RKO (cell line): Measurements from ENCODE around the gene ACAD8.

ENCODE experiments used
- DNase-seq: peaks from one replicate; pipeline ENCODE4 v3.0.0-alpha.2; 2016; ENCODE audit warnings: low spot score

Gene ACAD8

DNA sequence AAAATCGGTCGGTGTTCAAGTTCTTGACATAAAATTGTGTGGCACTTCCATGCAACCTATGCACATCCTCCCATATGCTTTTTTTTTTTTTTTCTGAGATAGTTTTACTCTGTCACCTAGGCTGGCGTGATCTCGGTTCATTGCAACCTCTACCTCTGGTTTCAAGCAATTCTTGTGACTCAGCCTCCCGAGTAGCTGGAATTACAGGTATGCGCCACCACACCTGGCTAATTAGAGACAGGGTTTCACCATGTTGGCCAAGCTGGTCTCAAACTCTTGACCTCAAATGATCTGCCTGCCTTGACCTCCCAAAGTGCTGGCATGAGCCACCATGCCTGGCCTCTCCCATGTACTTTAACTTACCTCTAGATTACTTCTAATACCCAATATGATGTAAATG lies 37.8 kb downstream of the ACAD8 start:
- no peak for DNase-seq

DNA sequence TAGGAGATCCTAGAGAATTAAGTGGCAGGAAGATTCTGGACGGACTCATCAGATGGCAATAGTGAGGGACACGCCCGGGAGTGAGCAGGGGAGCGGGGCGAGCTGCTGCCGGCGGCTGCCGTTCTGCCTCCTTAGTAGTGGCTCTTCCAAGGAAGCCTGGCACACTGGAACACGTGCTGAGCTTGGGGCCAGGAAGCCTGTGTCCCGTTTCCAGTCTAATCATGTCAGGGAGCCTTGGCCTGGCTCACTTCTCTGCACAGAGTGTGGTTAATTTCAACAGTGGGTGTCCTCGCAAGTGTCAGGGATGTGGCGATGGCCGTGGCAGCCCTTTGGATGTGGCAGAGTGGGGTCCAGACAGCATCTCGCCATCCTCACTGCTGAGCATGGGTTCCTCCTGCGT lies 39.3 kb downstream of the ACAD8 start:
- DNase-seq, result no peak

DNA sequence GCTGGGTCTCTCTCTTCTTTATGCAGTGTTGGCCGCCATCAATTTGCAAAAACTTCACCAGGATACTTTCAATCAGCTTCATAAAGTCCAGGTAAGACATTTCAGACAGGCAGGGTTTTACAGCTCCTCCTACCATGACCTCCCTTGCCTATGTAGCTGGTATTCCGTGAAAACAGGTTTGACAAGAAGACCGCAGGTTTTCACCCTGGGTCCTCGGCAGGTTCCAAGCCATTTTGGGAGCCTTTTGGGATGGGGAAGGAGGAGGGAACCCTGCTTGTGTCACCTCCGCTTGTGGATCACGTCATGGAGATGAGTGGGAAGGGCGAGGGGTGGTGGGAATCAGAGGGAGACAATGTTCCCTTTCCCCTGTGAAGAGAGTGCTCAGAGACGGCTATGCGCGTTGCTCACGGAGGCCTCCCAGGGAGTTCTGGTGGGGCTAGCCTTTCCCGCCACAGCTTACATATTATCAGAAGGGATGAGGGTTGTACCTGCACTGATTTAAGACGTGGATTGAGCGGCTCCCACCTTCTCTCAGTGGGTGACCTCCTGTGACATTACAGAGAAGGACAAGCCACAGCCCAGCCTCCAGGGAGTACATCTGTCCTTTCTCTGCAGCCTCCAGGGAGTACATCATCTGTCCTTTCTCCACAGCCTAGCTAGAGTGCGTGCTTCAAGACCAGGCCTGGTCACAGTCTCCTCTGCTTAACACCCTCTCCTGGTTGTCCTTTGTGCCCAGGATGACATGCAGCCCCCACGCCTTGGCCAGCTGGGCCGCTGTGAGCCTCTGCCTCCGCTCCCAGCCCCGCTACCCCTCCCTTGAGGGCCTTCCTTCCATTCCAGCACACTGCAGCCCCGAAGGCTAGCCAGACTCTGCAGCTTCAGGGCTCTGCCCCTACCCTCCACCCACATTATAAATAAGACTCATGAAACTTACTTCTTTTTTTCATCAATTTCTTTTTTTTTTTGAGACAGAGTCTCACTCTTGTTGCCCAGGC lies 40.0 kb downstream of the ACAD8 start:
- no peak for DNase-seq

DNA sequence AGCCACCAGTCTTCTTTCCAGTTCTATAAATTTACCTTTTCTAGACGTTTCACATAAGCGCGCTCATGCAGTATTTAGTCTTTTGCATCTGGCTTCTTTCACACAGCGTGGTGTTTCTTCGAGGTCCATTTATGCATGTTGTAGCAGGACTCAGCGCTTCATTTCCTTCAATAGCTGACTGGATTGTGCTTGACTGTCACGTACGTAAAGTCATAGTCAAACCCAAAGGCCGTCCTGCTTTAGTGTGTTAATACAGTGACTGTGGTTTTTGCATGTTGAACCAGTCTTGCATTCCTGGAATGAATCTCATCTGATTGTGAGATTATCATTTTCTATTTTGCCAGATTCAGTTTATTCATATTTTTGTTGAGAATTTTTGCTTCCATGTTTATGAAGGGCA lies 41.3 kb downstream of the ACAD8 start:
- no peak for DNase-seq

DNA sequence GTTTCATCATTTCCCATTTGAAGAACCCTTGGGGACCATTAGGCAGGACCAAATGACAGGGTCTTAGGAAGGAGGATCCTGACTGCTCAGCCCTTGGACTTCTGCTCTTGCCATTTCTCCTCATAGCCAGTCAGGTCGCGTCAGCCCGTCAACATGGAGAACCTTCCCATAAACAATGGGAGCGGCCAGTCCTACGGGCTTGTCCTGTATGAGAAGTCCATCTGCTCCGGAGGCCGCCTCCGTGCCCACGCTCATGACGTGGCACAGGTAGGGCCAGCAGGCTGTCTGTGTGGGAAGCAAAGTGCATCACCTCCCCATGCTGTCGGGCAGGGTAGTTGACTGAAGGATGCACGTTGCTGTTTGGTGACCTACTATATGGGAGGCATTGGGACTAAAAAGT lies 58.9 kb downstream of the ACAD8 start:
- no peak for DNase-seq

DNA sequence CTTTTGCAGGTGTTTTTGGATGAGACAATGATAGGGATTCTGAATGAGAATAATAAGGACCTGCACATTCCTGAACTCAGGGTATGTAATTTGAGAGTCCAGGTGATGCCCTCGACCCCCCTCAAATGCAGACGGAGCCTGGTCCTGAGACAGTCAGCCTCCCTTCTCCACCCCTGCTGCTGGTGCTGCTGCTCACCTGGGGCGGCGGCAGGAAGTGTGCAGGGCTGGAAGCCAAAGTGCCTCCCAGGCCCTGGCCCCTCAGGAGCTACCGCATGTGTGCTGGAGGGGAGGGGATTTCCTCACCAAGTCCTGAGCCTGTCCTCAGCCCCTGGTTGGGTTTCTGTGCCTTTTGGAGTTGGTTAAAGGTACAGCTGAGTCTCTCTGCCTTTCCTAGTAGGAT lies 59.4 kb downstream of the ACAD8 start:
- DNase-seq, result no peak

DNA sequence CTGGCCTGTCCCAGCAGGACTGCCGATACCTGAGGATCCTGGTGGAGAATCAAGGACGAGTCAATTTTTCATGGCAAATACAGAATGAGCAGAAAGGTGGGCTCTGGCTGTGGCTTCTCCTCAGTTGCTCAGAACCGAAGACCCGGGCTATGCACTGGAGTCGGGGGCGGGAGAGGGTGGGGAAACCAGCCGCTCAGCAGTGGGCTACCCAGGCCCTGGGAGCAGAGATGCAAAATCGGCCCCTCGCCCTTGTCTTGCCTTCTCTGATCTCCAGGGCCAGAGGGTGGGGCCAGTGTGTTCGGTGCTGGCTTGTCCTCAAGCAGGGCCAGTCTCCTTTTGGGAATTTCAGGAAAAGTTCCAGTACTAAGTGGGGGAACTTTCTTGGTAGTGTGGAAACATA lies 60.0 kb downstream of the ACAD8 start:
- no peak for DNase-seq

DNA sequence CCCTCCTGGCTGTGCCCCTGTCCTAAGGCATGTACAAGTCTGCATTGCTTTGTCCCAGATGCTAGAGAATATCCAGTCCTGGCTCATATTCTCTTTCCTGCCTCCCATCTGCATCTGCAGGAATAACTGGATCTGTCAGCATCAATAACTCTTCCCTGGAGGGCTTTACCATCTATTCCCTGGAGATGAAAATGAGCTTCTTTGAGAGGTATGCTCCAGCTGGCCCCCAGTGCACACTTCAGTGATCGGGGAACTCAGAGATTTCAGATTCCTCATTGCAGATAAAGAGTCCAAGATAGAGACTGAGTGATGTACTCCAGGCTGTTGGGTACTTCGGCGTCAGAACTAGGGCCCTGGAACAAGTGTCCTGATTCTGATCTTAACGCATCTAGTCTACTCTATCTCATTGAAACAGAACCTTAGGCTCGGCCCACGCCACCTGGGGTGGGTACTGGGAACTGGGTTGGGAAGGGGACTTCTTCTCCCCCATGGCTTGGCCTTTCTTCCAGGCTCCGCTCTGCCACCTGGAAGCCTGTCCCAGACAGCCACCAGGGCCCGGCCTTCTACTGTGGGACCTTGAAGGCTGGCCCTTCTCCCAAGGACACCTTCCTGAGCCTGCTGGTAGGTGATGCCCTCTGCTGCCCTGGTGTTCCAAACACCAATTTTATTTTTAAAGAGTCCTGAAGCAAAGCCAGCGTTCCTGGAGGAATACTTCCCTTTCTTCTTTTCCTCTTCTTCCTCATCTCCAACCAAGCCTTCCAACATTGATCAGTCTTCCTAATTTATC lies 60.6 kb downstream of the ACAD8 start:
- DNase-seq, result no peak
